Upper lobe of right lung (tissue), 1 donor: ENCODE measurements around the gene ZBTB46. TPM values are rescaled to one million over a fixed set of nuclear protein-coding genes. Genes with fewer than 3 reads are reported as not detected.

Source experiments
- ATAC-seq: fragments of 200-7000 bp; cut with Tn5 transposase; one replicate; pipeline ENCODE4 v1.9.1; 2020; ENCODE audit warnings: mild to moderate bottlenecking, moderate library complexity
- DNase-seq: peaks from one replicate; pipeline ENCODE4 v3.0.0-alpha.2; 2020
- H3K27ac ChIP-seq: fragments of 200-600 bp; one replicate; pipeline ENCODE4 v1.8.0; 2022
- H3K27me3 ChIP-seq: fragments of 200-600 bp; one replicate; pipeline ENCODE4 v1.8.0; 2022; ENCODE audit warnings: mild to moderate bottlenecking
- H3K36me3 ChIP-seq: fragments of 200-600 bp; one replicate; pipeline ENCODE4 v1.8.0; 2022
- H3K4me1 ChIP-seq: fragments of 200-600 bp; one replicate; pipeline ENCODE4 v1.8.0; 2022
- H3K4me3 ChIP-seq: fragments of 200-600 bp; one replicate; pipeline ENCODE4 v1.8.0; 2022; ENCODE audit warnings: mild to moderate bottlenecking
- H3K9me3 ChIP-seq: fragments of 200-600 bp; one replicate; pipeline ENCODE4 v1.8.0; 2022
- intact Hi-C: fragments of 100-400 bp; cut with DNase I; formaldehyde crosslinking; loops from one replicate; pipeline ENCODE4 v1.11.0; 2022
- total RNA-seq: library from RNA; stranded (reverse); fragmentation: NEBNext Ultra II Directional; extraction: Animal tissue kit (Norgen Biotek cat#: 25700); gene quantifications from one replicate; pipeline ENCODE4 v1.2.1, GENCODE V29; 2021
- TF ChIP-seq, protein P1 (sequence below): fragments of 200-600 bp; IDR thresholded peaks from one replicate; pipeline ENCODE4 v1.8.0; 2022; ENCODE audit warnings: antibody characterized with exemption
- donor health status: DM: no; HTN: yes; CAD: no; lungs with severe emphysema.

The ZBTB46 gene
- total RNA-seq, 1 donor from 2014 or later: 19.7 TPM

DNA sequence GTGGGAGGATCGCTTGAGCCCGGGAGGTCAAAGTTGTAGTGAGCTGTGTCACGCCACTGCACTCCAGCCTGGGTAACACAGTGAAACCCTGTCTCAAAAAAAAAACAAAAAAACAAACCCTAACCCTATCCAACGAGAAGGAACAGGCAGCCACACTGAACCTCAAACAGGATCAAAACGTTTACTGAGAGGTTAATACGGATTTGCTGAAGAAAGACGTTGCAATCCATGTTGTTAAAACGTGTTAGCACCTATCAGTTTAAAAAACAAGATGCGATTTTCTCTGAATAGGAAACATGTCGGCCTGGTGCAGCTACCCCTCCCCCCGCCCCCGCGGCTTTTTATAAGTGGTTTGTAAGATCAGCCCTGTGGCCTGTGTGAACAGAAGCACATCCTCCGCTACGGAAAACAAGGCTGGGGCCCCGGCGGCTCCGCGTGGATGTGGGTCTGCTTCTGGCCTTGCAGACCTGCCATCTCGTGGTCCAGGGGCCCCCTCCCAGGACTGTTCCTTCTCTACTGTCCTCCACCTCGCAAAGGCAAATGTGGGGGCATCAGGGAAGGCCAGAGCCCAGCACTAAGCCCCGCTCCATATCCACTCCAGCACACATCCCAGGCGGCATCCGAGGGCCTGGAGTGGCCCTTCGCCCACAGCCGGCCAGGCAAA is 80.1 kb downstream of the ZBTB46 start:
- DNase-seq (no peak), ATAC-seq (no peak)
- no peak overlapping the region for H3K4me3 ChIP-seq
- TF ChIP-seq, protein P1, sequence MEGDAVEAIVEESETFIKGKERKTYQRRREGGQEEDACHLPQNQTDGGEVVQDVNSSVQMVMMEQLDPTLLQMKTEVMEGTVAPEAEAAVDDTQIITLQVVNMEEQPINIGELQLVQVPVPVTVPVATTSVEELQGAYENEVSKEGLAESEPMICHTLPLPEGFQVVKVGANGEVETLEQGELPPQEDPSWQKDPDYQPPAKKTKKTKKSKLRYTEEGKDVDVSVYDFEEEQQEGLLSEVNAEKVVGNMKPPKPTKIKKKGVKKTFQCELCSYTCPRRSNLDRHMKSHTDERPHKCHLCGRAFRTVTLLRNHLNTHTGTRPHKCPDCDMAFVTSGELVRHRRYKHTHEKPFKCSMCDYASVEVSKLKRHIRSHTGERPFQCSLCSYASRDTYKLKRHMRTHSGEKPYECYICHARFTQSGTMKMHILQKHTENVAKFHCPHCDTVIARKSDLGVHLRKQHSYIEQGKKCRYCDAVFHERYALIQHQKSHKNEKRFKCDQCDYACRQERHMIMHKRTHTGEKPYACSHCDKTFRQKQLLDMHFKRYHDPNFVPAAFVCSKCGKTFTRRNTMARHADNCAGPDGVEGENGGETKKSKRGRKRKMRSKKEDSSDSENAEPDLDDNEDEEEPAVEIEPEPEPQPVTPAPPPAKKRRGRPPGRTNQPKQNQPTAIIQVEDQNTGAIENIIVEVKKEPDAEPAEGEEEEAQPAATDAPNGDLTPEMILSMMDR: no peak
- intact Hi-C loops: no loop called here
- H3K9me3 ChIP-seq: no peaks in the 10 kb centered on the region
- no peaks in the 10 kb centered on the region for H3K4me1 ChIP-seq
- H3K27me3 ChIP-seq: no peaks in the 10 kb centered on the region
- H3K27ac ChIP-seq: peak overlapping the region; percentile 47
- no peaks in the 10 kb centered on the region for H3K36me3 ChIP-seq

- no peak for DNase-seq
- intact Hi-C loops: no loop called here
- H3K4me1 ChIP-seq: no peaks in the 10 kb centered on the region
- no peaks in the 10 kb centered on the region for H3K36me3 ChIP-seq
- H3K27ac ChIP-seq: no peak overlapping the region
- no peaks in the 10 kb centered on the region for H3K9me3 ChIP-seq
- TF ChIP-seq, protein P1: no peak
- H3K4me3 ChIP-seq: no peak overlapping the region
- no peak for ATAC-seq
- no peaks in the 10 kb centered on the region for H3K27me3 ChIP-seq
These were observed 81.2 kb downstream of the ZBTB46 start for GRCh38 chr20:63749597-63750508.

DNA sequence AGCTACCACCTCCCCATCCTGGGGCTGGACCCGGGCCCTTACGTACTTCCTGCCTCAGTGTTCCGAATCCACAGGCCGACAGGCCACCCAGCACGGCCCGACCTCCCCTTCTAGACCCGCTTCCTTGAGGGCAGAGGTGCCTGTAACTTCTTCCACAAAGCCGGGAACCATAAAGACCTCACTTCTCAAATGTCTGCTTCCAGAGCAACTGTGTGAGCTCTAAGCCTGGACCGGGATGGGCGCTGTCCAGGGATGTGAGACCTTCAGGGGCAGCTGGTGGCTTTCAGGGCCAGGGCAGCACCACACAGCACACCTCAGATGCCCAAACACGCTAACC is 82.2 kb downstream of the ZBTB46 start:
- ATAC-seq (no peak), DNase-seq (no peak)
- Histone ChIP-seq H3K27ac (no peak overlapping the region), H3K36me3 (peaks cover 2% of the 10 kb centered on the region), H3K4me3 (no peak overlapping the region), H3K4me1 (no peaks in the 10 kb centered on the region), H3K9me3 (no peaks in the 10 kb centered on the region), H3K27me3 (no peaks in the 10 kb centered on the region)
- intact Hi-C loops: no loop called here
- TF ChIP-seq, protein P1: no peak

GRCh38 chr20:63748070-63748933 is 82.8 kb downstream of the ZBTB46 start:
- H3K36me3 ChIP-seq: peaks cover 8% of the 10 kb centered on the region
- H3K9me3 ChIP-seq: no peaks in the 10 kb centered on the region
- DNase-seq: no peak
- no peak for ATAC-seq
- no peak overlapping the region for H3K27ac ChIP-seq
- H3K27me3 ChIP-seq: no peaks in the 10 kb centered on the region
- TF ChIP-seq, protein P1: no peak
- no peak overlapping the region for H3K4me3 ChIP-seq
- no peaks in the 10 kb centered on the region for H3K4me1 ChIP-seq
- intact Hi-C loops: no loop called here

DNA sequence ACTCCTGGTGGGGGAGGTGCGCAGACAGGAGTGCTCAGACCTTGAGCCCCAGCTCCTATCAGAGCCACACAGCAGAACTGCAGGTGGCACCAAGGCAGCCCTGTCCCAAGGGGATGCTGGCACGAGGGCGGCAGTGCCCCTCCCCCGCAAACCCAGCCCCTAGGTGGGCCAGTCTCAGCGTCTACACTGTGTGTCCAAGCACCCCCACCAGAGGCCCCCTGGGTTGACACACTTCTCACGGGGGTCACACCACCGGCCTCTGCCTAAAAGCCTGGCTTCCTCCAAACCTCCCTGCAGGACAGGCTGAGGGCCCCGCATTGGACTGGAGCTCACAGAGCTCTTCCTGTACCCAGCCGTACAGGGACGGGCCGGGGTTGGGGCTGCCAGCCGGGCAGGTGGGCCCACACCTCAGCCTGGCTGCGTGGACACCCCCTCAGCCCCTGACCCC is 83.4 kb downstream of the ZBTB46 start:
- Histone ChIP-seq H3K36me3 (peaks cover 14% of the 10 kb centered on the region), H3K27me3 (no peaks in the 10 kb centered on the region), H3K4me1 (no peaks in the 10 kb centered on the region), H3K27ac (no peak overlapping the region), H3K4me3 (no peak overlapping the region), H3K9me3 (no peaks in the 10 kb centered on the region)
- intact Hi-C loops: no loop called here
- TF ChIP-seq, protein P1: no peak
- ATAC-seq (no peak), DNase-seq (no peak)
